ENCODE data around the gene USP14.
A peak's percentile ranks its signal among the peaks of the same experiment; 100 is the strongest.
"Not testable (repeated sequence)": the region's sequence is repeated elsewhere in the genome, so short reads cannot be mapped to it uniquely, and the experiment has no call there.

USP14 gene

GRCh38 chr18:158128-159036 is at the start of gene USP14:
Gene USP14, plus strand, starts transcription at chr18:158557. Its CDS starts 142 bp downstream, at chr18:158699.
- peak; percentile 95 for DNase-seq
- in situ Hi-C loops (cut with MboI; ENCODE audit: low pct_unique_long_range_greater_than_20kb, low sequenced_read_pairs): no loop called here

GRCh38 chr18:108665-109063 is 49.7 kb upstream of the USP14 start:
- in situ Hi-C loops (cut with MboI; ENCODE audit: low pct_unique_long_range_greater_than_20kb, low sequenced_read_pairs); DNase-seq: not testable (repeated sequence)

- peak; percentile 49 for DNase-seq
Measured at GRCh38 chr18:109130-109921, 49.0 kb upstream of the USP14 start.

GRCh38 chr18:109922-110261 is 48.5 kb upstream of the USP14 start:
- DNase-seq; in situ Hi-C loops (cut with MboI; ENCODE audit: low pct_unique_long_range_greater_than_20kb, low sequenced_read_pairs): not testable (repeated sequence)

More at GRCh38 chr18:109130-109921, 49.0 kb upstream of the USP14 start:
- in situ Hi-C loops (cut with MboI; ENCODE audit: low pct_unique_long_range_greater_than_20kb, low sequenced_read_pairs): not testable (repeated sequence)

- DNase-seq; in situ Hi-C loops (cut with MboI; ENCODE audit: low pct_unique_long_range_greater_than_20kb, low sequenced_read_pairs): not testable (repeated sequence)
Measured at GRCh38 chr18:110351-111201, 47.8 kb upstream of the USP14 start.

- in situ Hi-C loops (cut with MboI; ENCODE audit: low pct_unique_long_range_greater_than_20kb, low sequenced_read_pairs): no loop called here
- peak; percentile 54 for DNase-seq
Measured at GRCh38 chr18:111306-112014, 46.9 kb upstream of the USP14 start.

GRCh38 chr18:112015-112733 is 46.2 kb upstream of the USP14 start:
- DNase-seq; in situ Hi-C loops (cut with MboI; ENCODE audit: low pct_unique_long_range_greater_than_20kb, low sequenced_read_pairs): not testable (repeated sequence)

- in situ Hi-C loops (cut with MboI; ENCODE audit: low pct_unique_long_range_greater_than_20kb, low sequenced_read_pairs); DNase-seq: not testable (repeated sequence)
Measured at GRCh38 chr18:120539-121260, 37.7 kb upstream of the USP14 start.

GRCh38 chr18:135045-135444 is 23.3 kb upstream of the USP14 start:
- DNase-seq: no peak
- in situ Hi-C loops (cut with MboI; ENCODE audit: low pct_unique_long_range_greater_than_20kb, low sequenced_read_pairs): no loop called here

- in situ Hi-C loops (cut with MboI; ENCODE audit: low pct_unique_long_range_greater_than_20kb, low sequenced_read_pairs): no loop called here
- DNase-seq: no peak
Measured at GRCh38 chr18:136433-136832, 21.9 kb upstream of the USP14 start.

GRCh38 chr18:137327-137726 is 21.0 kb upstream of the USP14 start:
- no peak for DNase-seq
- in situ Hi-C loops (cut with MboI; ENCODE audit: low pct_unique_long_range_greater_than_20kb, low sequenced_read_pairs): no loop called here

GRCh38 chr18:140670-141266 is 17.6 kb upstream of the USP14 start:
- DNase-seq: no peak
- in situ Hi-C loops (cut with MboI; ENCODE audit: low pct_unique_long_range_greater_than_20kb, low sequenced_read_pairs): no loop called here

GRCh38 chr18:142624-143296 is 15.6 kb upstream of the USP14 start:
- in situ Hi-C loops (cut with MboI; ENCODE audit: low pct_unique_long_range_greater_than_20kb, low sequenced_read_pairs); DNase-seq: not testable (repeated sequence)

- in situ Hi-C loops (cut with MboI; ENCODE audit: low pct_unique_long_range_greater_than_20kb, low sequenced_read_pairs): no loop called here
- no peak for DNase-seq
Measured at GRCh38 chr18:148841-149240, 9.5 kb upstream of the USP14 start.

GRCh38 chr18:154151-154550 is 4.2 kb upstream of the USP14 start:
- no peak for DNase-seq
- in situ Hi-C loops (cut with MboI; ENCODE audit: low pct_unique_long_range_greater_than_20kb, low sequenced_read_pairs): no loop called here

GRCh38 chr18:155688-156087 is 2.7 kb upstream of the USP14 start:
- no peak for DNase-seq
- in situ Hi-C loops (cut with MboI; ENCODE audit: low pct_unique_long_range_greater_than_20kb, low sequenced_read_pairs): no loop called here
